GM12878 (cell line): ENCODE measurements around the gene VCAN. TPM values are rescaled to one million over a fixed set of nuclear protein-coding genes. Genes with fewer than 3 reads are reported as not detected.

Experiments
- ATAC-seq: fragments of 200-7000 bp; cut with Tn5 transposase; 3 replicates; pipeline ENCODE4 v1.9.1; 2020; ENCODE audit warnings: mild to moderate bottlenecking, moderate library complexity
- BruUV-seq: library from RNA; stranded (reverse); fragments of 400-500 nt; replicated peaks from 2 replicates; lab custom pipeline; 2021; lab: Mats Ljungman, UMichigan
- CTCF ChIA-PET: fragments of 300-600 bp; sonication (Branson Sonifier 250); formaldehyde crosslinking; extraction: SDS; loops from one replicate; lab custom pipeline; 2021; ENCODE audit warnings: inconsistent platforms; lab: Yijun Ruan, JAX
- POLR2A ChIA-PET: fragments of 350-600 bp; formaldehyde crosslinking; extraction: SDS; loops from one replicate; lab custom pipeline; 2021; ENCODE audit warnings: inconsistent platforms; lab: Charles Lee
- RAD21 ChIA-PET: fragments of 300-600 bp; sonication (Branson Sonifier 250); formaldehyde crosslinking; loops from one replicate; lab custom pipeline; 2023; ENCODE audit warnings: antibody characterized with exemption; ENCODE audit not compliant: unreplicated experiment; lab: Charles Lee
- SMC1A ChIA-PET: fragments of 300-600 bp; sonication (Branson Sonifier 250); formaldehyde crosslinking; loops from one replicate; lab custom pipeline; 2023; ENCODE audit not compliant: unreplicated experiment, uncharacterized antibody; lab: Charles Lee
- DNase-seq: peaks from one replicate; pipeline ENCODE4 v3.0.0-alpha.2; 2011; ENCODE audit warnings: low read depth, low spot score
- FAIRE-seq: peaks from 3 replicates; lab custom pipeline; 2011; peaks lifted over from hg19 to GRCh38; lab: Jason Lieb, UNC
- H2AFZ ChIP-seq: 2 replicates; pipeline ENCODE4 v1.6.0; 2011; ENCODE audit warnings: low read depth, low read length, control low read depth; ENCODE audit not compliant: control insufficient read depth
- H3K27ac ChIP-seq: 2 replicates; pipeline ENCODE4 v1.5.1; 2011; ENCODE audit warnings: control low read depth; ENCODE audit not compliant: control insufficient read depth, insufficient read depth
- H3K27me3 ChIP-seq, 2 experiments: replicated peaks in 1 of 2; 2 replicates each; pipeline versions ENCODE4 v1.6.0 to v1.6.1; 2011; ENCODE audit warnings: low read length in 1 of 2; ENCODE audit not compliant: control insufficient read depth in 2 of 2, insufficient read depth in 2 of 2
- H3K36me3 ChIP-seq, 2 experiments: 2 replicates each; pipeline ENCODE4 v1.5.1; 2011; ENCODE audit warnings: low read length in 1 of 2; ENCODE audit not compliant: control insufficient read depth in 2 of 2, insufficient read depth in 2 of 2
- H3K4me1 ChIP-seq: 2 replicates; pipeline ENCODE4 v1.6.1; 2011; ENCODE audit warnings: mild to moderate bottlenecking, low read length, moderate library complexity, mixed read lengths; ENCODE audit not compliant: control insufficient read depth, insufficient read depth
- H3K4me2 ChIP-seq: 2 replicates; pipeline ENCODE4 v1.6.0; 2011; ENCODE audit warnings: control low read depth; ENCODE audit not compliant: control insufficient read depth, insufficient read depth
- H3K4me3 ChIP-seq: fragments of 200-600 bp; sonication (generic); 2 replicates; pipeline ENCODE4 v1.5.1; 2016
- H3K79me2 ChIP-seq: 2 replicates; pipeline ENCODE4 v1.6.0; 2011; ENCODE audit warnings: low read length; ENCODE audit not compliant: control insufficient read depth, insufficient read depth
- H3K9ac ChIP-seq: 2 replicates; pipeline ENCODE4 v1.8.0; 2011; ENCODE audit warnings: low read length, control low read depth, mixed read lengths; ENCODE audit not compliant: control insufficient read depth, insufficient read depth
- H3K9me3 ChIP-seq: replicated peaks from 3 replicates; pipeline ENCODE4 v1.5.1; 2011; ENCODE audit warnings: mild to moderate bottlenecking, low read length; ENCODE audit not compliant: control insufficient read depth, insufficient read depth
- H4K20me1 ChIP-seq: 2 replicates; pipeline ENCODE4 v1.6.0; 2011; ENCODE audit not compliant: control insufficient read depth, insufficient read depth
- CBX3 ChIP-seq: fragments of 200-600 bp; sonication (generic); IDR thresholded peaks from 2 replicates; pipeline ENCODE4 v1.6.1; 2016; ENCODE audit warnings: low read depth, borderline replicate concordance
- IRF4 ChIP-seq: IDR thresholded peaks from 2 replicates; pipeline ENCODE4 v1.6.1; 2011; ENCODE audit warnings: low read depth, low read length
- JUND ChIP-seq: IDR thresholded peaks from 2 replicates; pipeline ENCODE4 v1.6.1; 2012; ENCODE audit warnings: low read depth, mild to moderate bottlenecking, low read length, improper control_type of control experiment, moderate library complexity
- KAT2A ChIP-seq: conservative IDR thresholded peaks from 2 replicates; pipeline ENCODE4 v1.6.1; 2011; ENCODE audit warnings: low read depth, low read length; ENCODE audit not compliant: control insufficient read depth
- PML ChIP-seq: IDR thresholded peaks from 2 replicates; pipeline ENCODE4 v1.6.1; 2012; ENCODE audit warnings: low read length, inconsistent platforms
- SIN3A ChIP-seq: IDR thresholded peaks from 2 replicates; pipeline ENCODE4 v1.6.1; 2012; ENCODE audit warnings: low read depth, low read length, improper control_type of control experiment
- SRF ChIP-seq, 2 experiments: IDR thresholded peaks; 2 replicates each; pipeline ENCODE4 v1.6.1; 2011; ENCODE audit warnings: low read depth in 2 of 2, low read length in 2 of 2, mild to moderate bottlenecking in 1 of 2, moderate library complexity in 1 of 2
- YBX1 ChIP-seq: fragments of 450-650 bp; IDR thresholded peaks from 2 replicates; pipeline ENCODE4 v1.6.1; 2016; ENCODE audit warnings: antibody characterized with exemption
- ZZZ3 ChIP-seq: IDR thresholded peaks from 2 replicates; pipeline ENCODE4 v1.6.1; 2011; ENCODE audit warnings: low read depth; ENCODE audit not compliant: control insufficient read depth, insufficient read length
- WGBS: methylation state at CpG from one replicate; pipeline ENCODE4 v1.1.6; 2016; ENCODE audit warnings: low lambda C conversion rate; ENCODE audit not compliant: insufficient replicate concordance, insufficient coverage; ENCODE audit errors: missing lambda C conversion rate; 5-methylcytosine and 5-hydroxymethylcytosine counted together
- in situ Hi-C: fragments of 300-500 bp; cut with MboI; formaldehyde crosslinking; loops from 9 replicates; pipeline ENCODE4 v1.14.3; 2018; ENCODE audit warnings: mixed read lengths
- intact Hi-C: fragments of 100-400 bp; cut with micrococcal nuclease; formaldehyde crosslinking; loops from one replicate; pipeline ENCODE4 v1.14.2; 2022; ENCODE audit not compliant: unreplicated experiment
- polyA plus RNA-seq, 11 experiments: library from polyadenylated mRNA; depleted of rRNA in 4 of 11; unstranded in 6 of 11; stranded (reverse) in 5 of 11; fragments of >200 nt; fragmentation: Nextera tagmentation in 4 of 11; fragmentation: Illumina TruSeq in 1 of 11; extraction: Ambion mirVana in 4 of 11; extraction: Trizol in 1 of 11; gene quantifications; 1 replicate in 1 of 11; 2 replicates in 10 of 11; pipeline versions ENCODE4 v1.2.1 to v1.2.3, GENCODE V29; 2011 to 2016; ENCODE audit warnings: inconsistent platforms in 2 of 11, missing spikeins in 2 of 11, low read depth in 1 of 11
- total RNA-seq, 4 experiments: library from RNA; depleted of rRNA in 3 of 4; stranded (reverse); fragments of >200 nt in 3 of 4; fragmentation: Illumina TruSeq in 1 of 4; extraction: Trizol in 1 of 4; gene quantifications; 2 replicates each; pipeline versions ENCODE4 v1.2.1 to v1.2.3, GENCODE V29; 2013 to 2021
- TF ChIP-seq, protein P1 (sequence below): fragments of 150-350 bp; IDR thresholded peaks from 2 replicates; pipeline ENCODE4 v1.6.1; 2016; ENCODE audit warnings: low read depth, low read length
- TF ChIP-seq, protein P2 (sequence below): IDR thresholded peaks from 2 replicates; pipeline ENCODE4 v1.6.1; 2011; ENCODE audit warnings: borderline replicate concordance, low read depth, mild to moderate bottlenecking, moderate library complexity, mixed read lengths, low read length; ENCODE audit not compliant: insufficient read depth; ENCODE audit errors: extremely low read length
- TF ChIP-seq, protein P3 (sequence below): IDR thresholded peaks from 2 replicates; pipeline ENCODE4 v1.6.1; 2012; ENCODE audit warnings: low read depth, low read length, improper control_type of control experiment

The VCAN gene
- total and polyA plus RNA-seq, 10 of the 15 experiments (the other 5 are each of a cell fraction or from before 2014, with no cell fraction given): 1.2 to 15.2 (median 4.5) TPM

DNA sequence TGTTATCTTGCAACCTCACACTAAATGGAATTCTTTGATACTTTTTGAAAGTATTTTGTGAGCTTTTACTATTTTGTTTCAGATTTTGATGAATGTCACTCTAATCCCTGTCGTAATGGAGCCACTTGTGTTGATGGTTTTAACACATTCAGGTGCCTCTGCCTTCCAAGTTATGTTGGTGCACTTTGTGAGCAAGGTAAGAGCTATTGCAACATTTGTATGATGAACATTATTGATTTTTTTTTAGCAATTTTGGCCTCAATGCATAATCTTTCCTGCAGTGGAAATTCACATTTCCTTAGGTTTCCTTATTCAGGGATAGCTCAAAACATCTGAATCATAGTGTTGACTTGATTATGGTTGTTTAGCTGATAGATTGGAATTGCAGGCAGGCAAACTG is 76.3 kb downstream of the VCAN start:
- H3K4me1 ChIP-seq: no peaks in the 10 kb centered on the region
- TF ChIP-seq CBX3: no peak
- TF ChIP-seq PML: no peak
- TF ChIP-seq KAT2A: no peak
- TF ChIP-seq SRF (IDR thresholded peaks at IDR 0.05; ENCODE audit: low read depth in 2 of 2, low read length in 2 of 2): no peak
- TF ChIP-seq, protein P1, sequence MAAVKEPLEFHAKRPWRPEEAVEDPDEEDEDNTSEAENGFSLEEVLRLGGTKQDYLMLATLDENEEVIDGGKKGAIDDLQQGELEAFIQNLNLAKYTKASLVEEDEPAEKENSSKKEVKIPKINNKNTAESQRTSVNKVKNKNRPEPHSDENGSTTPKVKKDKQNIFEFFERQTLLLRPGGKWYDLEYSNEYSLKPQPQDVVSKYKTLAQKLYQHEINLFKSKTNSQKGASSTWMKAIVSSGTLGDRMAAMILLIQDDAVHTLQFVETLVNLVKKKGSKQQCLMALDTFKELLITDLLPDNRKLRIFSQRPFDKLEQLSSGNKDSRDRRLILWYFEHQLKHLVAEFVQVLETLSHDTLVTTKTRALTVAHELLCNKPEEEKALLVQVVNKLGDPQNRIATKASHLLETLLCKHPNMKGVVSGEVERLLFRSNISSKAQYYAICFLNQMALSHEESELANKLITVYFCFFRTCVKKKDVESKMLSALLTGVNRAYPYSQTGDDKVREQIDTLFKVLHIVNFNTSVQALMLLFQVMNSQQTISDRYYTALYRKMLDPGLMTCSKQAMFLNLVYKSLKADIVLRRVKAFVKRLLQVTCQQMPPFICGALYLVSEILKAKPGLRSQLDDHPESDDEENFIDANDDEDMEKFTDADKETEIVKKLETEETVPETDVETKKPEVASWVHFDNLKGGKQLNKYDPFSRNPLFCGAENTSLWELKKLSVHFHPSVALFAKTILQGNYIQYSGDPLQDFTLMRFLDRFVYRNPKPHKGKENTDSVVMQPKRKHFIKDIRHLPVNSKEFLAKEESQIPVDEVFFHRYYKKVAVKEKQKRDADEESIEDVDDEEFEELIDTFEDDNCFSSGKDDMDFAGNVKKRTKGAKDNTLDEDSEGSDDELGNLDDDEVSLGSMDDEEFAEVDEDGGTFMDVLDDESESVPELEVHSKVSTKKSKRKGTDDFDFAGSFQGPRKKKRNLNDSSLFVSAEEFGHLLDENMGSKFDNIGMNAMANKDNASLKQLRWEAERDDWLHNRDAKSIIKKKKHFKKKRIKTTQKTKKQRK: no peak
- no peak for TF ChIP-seq SIN3A
- TF ChIP-seq JUND: no peak
- TF ChIP-seq, protein P2, sequence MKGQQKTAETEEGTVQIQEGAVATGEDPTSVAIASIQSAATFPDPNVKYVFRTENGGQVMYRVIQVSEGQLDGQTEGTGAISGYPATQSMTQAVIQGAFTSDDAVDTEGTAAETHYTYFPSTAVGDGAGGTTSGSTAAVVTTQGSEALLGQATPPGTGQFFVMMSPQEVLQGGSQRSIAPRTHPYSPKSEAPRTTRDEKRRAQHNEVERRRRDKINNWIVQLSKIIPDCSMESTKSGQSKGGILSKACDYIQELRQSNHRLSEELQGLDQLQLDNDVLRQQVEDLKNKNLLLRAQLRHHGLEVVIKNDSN: no peak
- TF ChIP-seq ZZZ3: no peak
- no peak for TF ChIP-seq YBX1
- no peak for TF ChIP-seq IRF4
- TF ChIP-seq, protein P3, sequence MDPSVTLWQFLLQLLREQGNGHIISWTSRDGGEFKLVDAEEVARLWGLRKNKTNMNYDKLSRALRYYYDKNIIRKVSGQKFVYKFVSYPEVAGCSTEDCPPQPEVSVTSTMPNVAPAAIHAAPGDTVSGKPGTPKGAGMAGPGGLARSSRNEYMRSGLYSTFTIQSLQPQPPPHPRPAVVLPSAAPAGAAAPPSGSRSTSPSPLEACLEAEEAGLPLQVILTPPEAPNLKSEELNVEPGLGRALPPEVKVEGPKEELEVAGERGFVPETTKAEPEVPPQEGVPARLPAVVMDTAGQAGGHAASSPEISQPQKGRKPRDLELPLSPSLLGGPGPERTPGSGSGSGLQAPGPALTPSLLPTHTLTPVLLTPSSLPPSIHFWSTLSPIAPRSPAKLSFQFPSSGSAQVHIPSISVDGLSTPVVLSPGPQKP: no peak
- ChIA-PET SMC1A (interaction anchor here (1.0 kb wide), 1 partner anchor 11 kb away, joined by 4 read pairs; no protein-coding TSS in a partner anchor), POLR2A (no interaction called here), RAD21 (no interaction called here), CTCF (no interaction called here)
- no TSS peak for BruUV-seq
- no peaks in the 10 kb centered on the region for H3K79me2 ChIP-seq
- H3K9me3 ChIP-seq: no peaks in the 10 kb centered on the region
- H3K27me3 ChIP-seq: no peaks in the 10 kb centered on the region
- H3K36me3 ChIP-seq: no peaks in the 10 kb centered on the region
- DNase-seq (no peak), FAIRE-seq (no peak), ATAC-seq (no peak)
- H3K4me2 ChIP-seq: no peak overlapping the region
- in situ Hi-C loops (no loop called here), intact Hi-C loops (no loop called here)
- H3K27ac ChIP-seq: no peak overlapping the region
- H3K4me3 ChIP-seq: no peak overlapping the region
- WGBS: 4% methylated on average over 1 of the region's 1 CpG
- H2AFZ ChIP-seq: no peak overlapping the region
- no peaks in the 10 kb centered on the region for H4K20me1 ChIP-seq
- no peak overlapping the region for H3K9ac ChIP-seq
